MCF 10A (cell line): ENCODE results near the gene SEMA3G. TPM values are rescaled to one million over a fixed set of nuclear protein-coding genes. Genes with fewer than 3 reads are reported as not detected.

Experiments used
- BruUV-seq: library from RNA; stranded (reverse); fragments of 400-500 nt; replicated peaks from 2 replicates; lab custom pipeline; 2021; lab: Mats Ljungman, UMichigan
- CTCF ChIA-PET: fragments of 300-600 bp; sonication (Branson Sonifier 250); formaldehyde crosslinking; extraction: SDS; loops from one replicate; lab custom pipeline; 2021; ENCODE audit warnings: antibody characterized with exemption, inconsistent platforms; lab: Yijun Ruan, JAX
- POLR2A ChIA-PET: fragments of 300-600, 350-650 bp; sonication (Branson Sonifier 250); formaldehyde crosslinking; extraction: SDS; loops from one replicate; lab custom pipeline; 2020; ENCODE audit warnings: antibody characterized with exemption, inconsistent platforms; lab: Yijun Ruan, JAX
- DNase-seq: peaks from one replicate; pipeline ENCODE4 v3.0.0-alpha.2; 2018; ENCODE audit not compliant: unreplicated experiment
- H3K27ac Mint-ChIP-seq: one replicate; pipeline ENCODE4 v1.8.0; 2022; ENCODE audit warnings: mild to moderate bottlenecking, low read depth, mixed read lengths; ENCODE audit not compliant: unreplicated experiment
- H3K27me3 Mint-ChIP-seq: one replicate; pipeline ENCODE4 v1.8.0; 2022; ENCODE audit warnings: mixed read lengths; ENCODE audit not compliant: insufficient read depth, unreplicated experiment
- H3K36me3 Mint-ChIP-seq: one replicate; pipeline ENCODE4 v1.8.0; 2022; ENCODE audit warnings: mild to moderate bottlenecking, moderate library complexity, mixed read lengths; ENCODE audit not compliant: insufficient read depth, unreplicated experiment
- H3K4me1 Mint-ChIP-seq: one replicate; pipeline ENCODE4 v1.8.0; 2022; ENCODE audit warnings: mixed read lengths; ENCODE audit not compliant: insufficient read depth, unreplicated experiment
- H3K4me3 Mint-ChIP-seq: one replicate; pipeline ENCODE4 v1.8.0; 2022; ENCODE audit warnings: mild to moderate bottlenecking, moderate library complexity, mixed read lengths; ENCODE audit not compliant: unreplicated experiment
- H3K9me3 Mint-ChIP-seq: one replicate; pipeline ENCODE4 v1.8.0; 2022; ENCODE audit warnings: mixed read lengths; ENCODE audit not compliant: unreplicated experiment
- intact Hi-C: fragments of 100-400 bp; cut with micrococcal nuclease; formaldehyde crosslinking; loops from 2 replicates; pipeline ENCODE4 v1.14.1; 2022
- total RNA-seq: library from RNA; stranded (reverse); gene quantifications from 2 replicates; pipeline ENCODE4 v1.2.3, GENCODE V29; 2022
- TF ChIP-seq, protein P1 (sequence below): fragments of 200-600 bp; IDR thresholded peaks from one replicate; pipeline ENCODE4 v1.8.0; 2022; ENCODE audit warnings: antibody characterized with exemption, mild to moderate bottlenecking; ENCODE audit not compliant: unreplicated experiment

The SEMA3G gene
- total RNA-seq, 1 experiment from 2014 or later: 0.12 TPM

DNA sequence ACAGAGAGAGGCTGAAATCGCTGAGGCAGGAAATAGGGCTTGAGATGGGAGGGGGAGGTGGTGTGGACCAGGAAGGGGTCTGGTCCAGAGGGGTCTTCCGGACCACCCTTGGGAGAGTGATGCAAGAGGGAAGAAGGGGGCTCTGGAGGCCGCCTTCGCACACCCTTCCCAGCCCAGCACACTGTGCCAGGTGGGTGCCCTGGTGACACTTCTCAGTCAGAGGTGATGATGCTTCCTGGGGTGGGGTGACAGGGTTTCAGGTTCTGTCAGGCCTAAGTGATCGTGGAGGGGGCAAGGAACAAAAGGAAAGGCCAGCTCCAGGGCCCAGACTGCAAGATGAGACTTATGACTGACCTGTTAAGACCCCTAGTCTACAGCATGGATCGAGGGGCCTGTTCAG is 12.7 kb downstream of the SEMA3G start:
- TF ChIP-seq, protein P1, sequence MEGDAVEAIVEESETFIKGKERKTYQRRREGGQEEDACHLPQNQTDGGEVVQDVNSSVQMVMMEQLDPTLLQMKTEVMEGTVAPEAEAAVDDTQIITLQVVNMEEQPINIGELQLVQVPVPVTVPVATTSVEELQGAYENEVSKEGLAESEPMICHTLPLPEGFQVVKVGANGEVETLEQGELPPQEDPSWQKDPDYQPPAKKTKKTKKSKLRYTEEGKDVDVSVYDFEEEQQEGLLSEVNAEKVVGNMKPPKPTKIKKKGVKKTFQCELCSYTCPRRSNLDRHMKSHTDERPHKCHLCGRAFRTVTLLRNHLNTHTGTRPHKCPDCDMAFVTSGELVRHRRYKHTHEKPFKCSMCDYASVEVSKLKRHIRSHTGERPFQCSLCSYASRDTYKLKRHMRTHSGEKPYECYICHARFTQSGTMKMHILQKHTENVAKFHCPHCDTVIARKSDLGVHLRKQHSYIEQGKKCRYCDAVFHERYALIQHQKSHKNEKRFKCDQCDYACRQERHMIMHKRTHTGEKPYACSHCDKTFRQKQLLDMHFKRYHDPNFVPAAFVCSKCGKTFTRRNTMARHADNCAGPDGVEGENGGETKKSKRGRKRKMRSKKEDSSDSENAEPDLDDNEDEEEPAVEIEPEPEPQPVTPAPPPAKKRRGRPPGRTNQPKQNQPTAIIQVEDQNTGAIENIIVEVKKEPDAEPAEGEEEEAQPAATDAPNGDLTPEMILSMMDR: no peak
- Mint-ChIP-seq H3K4me3 (no peak overlapping the region), H3K27me3 (peaks cover 11% of the 10 kb centered on the region), H3K9me3 (no peaks in the 10 kb centered on the region), H3K27ac (no peak overlapping the region), H3K4me1 (peaks cover 8% of the 10 kb centered on the region), H3K36me3 (no peaks in the 10 kb centered on the region)
- POLR2A ChIA-PET: interaction anchor here (0.6 to 0.7 kb wide), 2 partner anchors 15 to 124 kb away, joined by 3 read pairs; no protein-coding TSS in a partner anchor
- no TSS peak for BruUV-seq
- CTCF ChIA-PET: interaction anchor here (0.7 to 17.8 kb wide), 2 partner anchors 8 to 14 kb away, joined by 4 to 278 read pairs; partner anchors contain the start of gene SEMA3G
- no peak for DNase-seq
- intact Hi-C loops: no loop called here

DNA sequence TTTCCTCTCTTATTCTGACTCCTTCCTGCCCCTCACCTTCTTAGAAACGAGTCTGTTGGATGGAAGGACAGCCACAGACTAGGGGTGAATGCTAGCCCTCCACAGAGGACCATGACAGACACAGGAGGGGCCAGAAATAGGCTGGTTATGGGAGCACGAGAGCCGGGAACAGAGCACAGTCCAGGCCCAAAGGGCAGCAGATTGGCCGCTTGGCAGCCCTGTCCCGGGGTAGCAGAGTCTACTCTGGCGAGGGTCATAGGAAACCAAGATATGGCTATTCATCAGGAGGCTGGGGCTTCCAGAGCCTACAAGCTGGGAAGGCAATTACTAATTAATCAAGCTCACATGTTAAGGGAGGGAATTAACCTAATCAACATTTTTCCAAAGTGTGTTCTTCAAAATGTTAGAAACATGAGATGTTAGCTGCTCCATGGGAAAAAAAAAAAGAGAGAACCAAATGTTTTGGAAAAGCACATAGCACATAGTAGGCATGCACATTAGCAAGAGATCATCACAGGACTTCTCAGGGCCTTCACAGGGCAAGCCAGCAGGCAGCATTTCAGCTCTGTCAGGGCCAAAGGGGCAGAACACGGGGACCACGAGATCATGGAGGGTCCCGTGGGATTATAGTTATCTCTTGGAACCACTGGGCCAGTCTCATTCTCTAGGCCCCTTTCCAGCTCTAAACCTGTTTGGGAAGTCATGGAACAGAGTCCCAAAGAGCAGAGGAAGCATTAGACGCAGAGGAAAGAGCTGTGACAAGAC is 13.3 kb downstream of the SEMA3G start:
- Mint-ChIP-seq H3K27ac (no peak overlapping the region), H3K27me3 (peaks cover 11% of the 10 kb centered on the region), H3K9me3 (no peaks in the 10 kb centered on the region), H3K4me1 (peaks cover 8% of the 10 kb centered on the region), H3K36me3 (no peaks in the 10 kb centered on the region), H3K4me3 (no peak overlapping the region)
- ChIA-PET POLR2A (interaction anchor here (0.6 to 0.7 kb wide), 2 partner anchors 16 to 123 kb away, joined by 3 read pairs; no protein-coding TSS in a partner anchor), CTCF (interaction anchor here (0.7 to 17.8 kb wide), 3 partner anchors 9 to 19 kb away, joined by 3 to 278 read pairs (median 4); partner anchors contain the start of gene SEMA3G)
- TF ChIP-seq, protein P1: no peak
- DNase-seq: no peak
- intact Hi-C loops: no loop called here
- no TSS peak for BruUV-seq

DNA sequence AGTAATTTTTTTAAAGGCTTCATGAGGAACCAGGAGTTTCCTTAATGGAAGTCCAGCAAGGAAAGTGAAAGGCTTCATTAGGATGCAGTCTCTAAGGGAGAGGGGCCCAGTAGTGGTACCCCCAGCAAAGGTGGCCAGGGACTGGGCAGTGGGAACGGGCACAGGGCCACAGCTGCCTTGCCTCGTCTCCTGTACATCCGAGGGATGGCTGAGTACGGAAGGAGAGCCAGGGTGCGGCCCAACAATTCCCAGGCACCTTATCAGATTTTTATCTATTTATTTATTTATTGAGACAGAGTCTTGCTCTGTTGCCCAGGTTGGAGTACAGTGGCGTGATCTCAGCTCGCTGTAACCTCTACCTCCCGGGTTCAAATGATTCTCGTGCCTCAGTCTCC is 14.5 kb downstream of the SEMA3G start:
- Mint-ChIP-seq H3K36me3 (no peaks in the 10 kb centered on the region), H3K9me3 (no peaks in the 10 kb centered on the region), H3K27me3 (peaks cover 11% of the 10 kb centered on the region), H3K4me3 (no peak overlapping the region), H3K27ac (no peak overlapping the region), H3K4me1 (peaks cover 8% of the 10 kb centered on the region)
- POLR2A ChIA-PET: interaction anchor here (1.1 kb wide), 1 partner anchor 18 kb away, joined by 3 read pairs; no protein-coding TSS in a partner anchor
- DNase-seq: no peak
- BruUV-seq: no TSS peak
- intact Hi-C loops: no loop called here
- CTCF ChIA-PET: interaction anchor here (0.5 to 17.8 kb wide), 3 partner anchors 9 to 789 kb away, joined by 3 to 278 read pairs (median 35); partner anchors contain the start of gene SEMA3G
- TF ChIP-seq, protein P1: no peak

DNA sequence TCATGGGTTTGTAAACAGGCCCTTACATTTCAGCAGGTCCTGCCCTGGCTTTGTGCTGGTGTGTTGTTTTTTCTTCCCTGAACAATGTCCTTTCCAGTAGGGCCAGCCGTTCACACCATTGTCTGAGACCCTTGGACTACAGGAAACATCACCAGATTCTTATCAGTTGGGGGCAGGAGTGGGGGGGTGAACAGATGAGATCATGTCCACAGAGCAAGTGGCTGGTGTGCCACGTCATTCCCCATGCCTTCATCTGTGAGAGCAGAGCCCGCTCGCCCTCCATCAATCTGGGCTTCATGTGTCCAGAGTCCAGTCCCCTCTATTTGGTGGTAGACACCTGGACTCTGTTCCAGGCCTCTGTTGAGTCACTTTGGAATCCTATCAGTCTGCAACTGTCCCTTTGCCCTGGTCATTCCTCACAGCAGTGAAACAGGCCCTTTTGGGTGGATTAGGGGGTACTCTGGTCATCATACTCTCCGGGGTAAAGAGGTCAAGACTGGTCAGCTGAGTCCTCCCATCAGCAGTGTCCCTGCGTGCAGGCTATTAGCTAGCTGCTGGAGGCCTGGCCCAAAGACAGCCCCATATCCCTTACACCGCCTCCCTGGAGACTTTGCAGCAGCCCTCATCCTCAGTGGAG is 15.0 kb downstream of the SEMA3G start:
- intact Hi-C loops: loop anchor here (2.0 kb wide), 1 partner anchor 643 kb away; no protein-coding TSS in a partner anchor
- H3K4me1 Mint-ChIP-seq: peaks cover 8% of the 10 kb centered on the region
- DNase-seq: no peak
- no peaks in the 10 kb centered on the region for H3K9me3 Mint-ChIP-seq
- H3K4me3 Mint-ChIP-seq: no peak overlapping the region
- no peak overlapping the region for H3K27ac Mint-ChIP-seq
- no TSS peak for BruUV-seq
- TF ChIP-seq, protein P1: no peak
- H3K27me3 Mint-ChIP-seq: peaks cover 11% of the 10 kb centered on the region
- ChIA-PET POLR2A (interaction anchor here (1.1 kb wide), 1 partner anchor 19 kb away, joined by 3 read pairs; no protein-coding TSS in a partner anchor), CTCF (interaction anchor here (0.5 to 17.8 kb wide), 10 partner anchors 9 to 790 kb away, joined by 3 to 278 read pairs (median 14); partner anchors contain the start of gene SEMA3G)
- H3K36me3 Mint-ChIP-seq: no peaks in the 10 kb centered on the region
